SK-N-SH (cell line): ENCODE results near the gene UBAC2. TPM values are rescaled to one million over a fixed set of nuclear protein-coding genes. Genes with fewer than 3 reads are reported as not detected.

Experiments used
- CTCF ChIA-PET: fragments of 300-600, 350-600 bp; formaldehyde crosslinking; extraction: SDS; loops from one replicate; lab custom pipeline; 2021; lab: Yijun Ruan, JAX
- POLR2A ChIA-PET: fragments of 350-600 bp; sonication (Branson Sonifier 250); formaldehyde crosslinking; extraction: SDS; loops from one replicate; lab custom pipeline; 2020; ENCODE audit warnings: antibody characterized with exemption, inconsistent platforms; lab: Yijun Ruan, JAX
- DNase-seq: peaks from one replicate; pipeline ENCODE4 v3.0.0; 2012
- H2AFZ ChIP-seq: fragments of 200-600 bp; sonication (generic); 2 replicates; pipeline ENCODE4 v1.8.1; 2016; ENCODE audit warnings: antibody characterized with exemption, mild to moderate bottlenecking, low read depth
- H3F3A ChIP-seq: fragments of 200-600 bp; sonication (generic); replicated peaks from 2 replicates; pipeline ENCODE3; 2016; ENCODE audit warnings: antibody characterized with exemption, mild to moderate bottlenecking; ENCODE audit not compliant: insufficient read depth
- H3K27ac ChIP-seq, 2 experiments: fragments of 200-500 bp in 1 of 2; fragments of 200-600 bp in 1 of 2; sonication (Bioruptor generic) in 1 of 2; sonication (generic), shearing (Covaris generic) in 1 of 2; 2 replicates each; pipeline versions ENCODE4 v1.5.1 to v1.6.1; 2014 to 2016; ENCODE audit warnings: low read depth in 2 of 2, inconsistent platforms in 1 of 2, low read length in 1 of 2, mild to moderate bottlenecking in 1 of 2, mixed read lengths in 1 of 2
- H3K27me3 ChIP-seq: fragments of 200-600 bp; sonication (generic), shearing (Covaris generic); 2 replicates; pipeline ENCODE4 v1.6.1; 2016; ENCODE audit warnings: mixed run types; ENCODE audit not compliant: insufficient read depth
- H3K36me3 ChIP-seq, 2 experiments: fragments of 200-500 bp in 1 of 2; fragments of 200-600 bp in 1 of 2; sonication (Bioruptor generic) in 1 of 2; sonication (generic) in 1 of 2; replicated peaks in 1 of 2; 2 replicates each; pipeline versions ENCODE3 to v1.5.1; 2014 to 2016; ENCODE audit warnings: low read length in 1 of 2, mild to moderate bottlenecking in 1 of 2; ENCODE audit not compliant: insufficient read depth in 2 of 2, control insufficient read depth in 1 of 2
- H3K4me1 ChIP-seq, 2 experiments: fragments of 200-500 bp in 1 of 2; fragments of 200-600 bp in 1 of 2; sonication (Bioruptor generic) in 1 of 2; sonication (generic), shearing (Covaris generic) in 1 of 2; 2 replicates each; pipeline versions ENCODE4 v1.5.1 to v1.6.1; 2014 to 2016; ENCODE audit warnings: low read depth in 1 of 2, low read length in 1 of 2, mixed run types in 1 of 2; ENCODE audit not compliant: insufficient read depth in 2 of 2, control insufficient read depth in 1 of 2
- H3K4me2 ChIP-seq: fragments of 200-600 bp; sonication (generic), shearing (Covaris generic); 2 replicates; pipeline ENCODE4 v1.6.1; 2017; ENCODE audit warnings: mixed run types
- H3K4me3 ChIP-seq, 2 experiments: fragments of 200-500 bp in 1 of 2; fragments of 200-600 bp in 1 of 2; sonication (Bioruptor generic) in 1 of 2; sonication (generic), shearing (Covaris generic) in 1 of 2; 2 replicates each; pipeline versions ENCODE4 v1.5.1 to v1.8.1; 2014 to 2016; ENCODE audit warnings: low read depth in 2 of 2, inconsistent platforms in 1 of 2, low read length in 1 of 2, mild to moderate bottlenecking in 1 of 2, mixed read lengths in 1 of 2, moderate library complexity in 1 of 2
- H3K79me2 ChIP-seq: fragments of 200-600 bp; sonication (generic); 2 replicates; pipeline ENCODE4 v1.8.1; 2017; ENCODE audit warnings: mild to moderate bottlenecking; ENCODE audit not compliant: insufficient read depth
- H3K9ac ChIP-seq: fragments of 200-600 bp; sonication (generic); 2 replicates; pipeline ENCODE4 v1.6.1; 2017; ENCODE audit warnings: mixed run types
- H3K9me2 ChIP-seq: fragments of 200-600 bp; sonication (generic); 2 replicates; pipeline ENCODE4 v1.6.1; 2017; ENCODE audit warnings: mixed run types
- H3K9me3 ChIP-seq: fragments of 200-600 bp; sonication (generic); 2 replicates; pipeline ENCODE4 v1.6.1; 2017; ENCODE audit warnings: mixed run types, mild to moderate bottlenecking, moderate library complexity
- H4K20me1 ChIP-seq: fragments of 200-600 bp; sonication (generic); 2 replicates; pipeline ENCODE4 v1.6.1; 2017; ENCODE audit warnings: mild to moderate bottlenecking, mixed run types; ENCODE audit not compliant: insufficient read depth
- EP300 ChIP-seq, 2 experiments: IDR thresholded peaks; 2 replicates each; pipeline versions ENCODE4 v1.4.0 to v1.6.1; 2012; ENCODE audit warnings: borderline replicate concordance in 1 of 2, low read depth in 1 of 2, low read length in 1 of 2
- EZH2phosphoT487 ChIP-seq: fragments of 200-600 bp; sonication (generic); IDR thresholded peaks from 2 replicates; pipeline ENCODE4 v1.6.1; 2017; ENCODE audit warnings: low read depth, mixed run types, mild to moderate bottlenecking, antibody characterized with exemption, moderate library complexity, borderline replicate concordance
- GATA2 ChIP-seq: sonication (generic); formaldehyde crosslinking; IDR thresholded peaks from 2 replicates; pipeline ENCODE4 v1.5.0; 2020; ENCODE audit warnings: mild to moderate bottlenecking, missing genetic modification reagents
- IRF3 ChIP-seq: fragments of 150-350 bp; IDR thresholded peaks from 2 replicates; pipeline ENCODE4 v1.6.1; 2016; ENCODE audit warnings: mild to moderate bottlenecking, low read depth, low read length
- POLR2AphosphoS5 ChIP-seq: IDR thresholded peaks from 2 replicates; pipeline ENCODE4 v1.6.1; 2012; ENCODE audit warnings: low read depth, low read length
- RAD21 ChIP-seq: IDR thresholded peaks from 2 replicates; pipeline ENCODE4 v1.6.1; 2012; ENCODE audit warnings: mild to moderate bottlenecking, low read length
- TEAD4 ChIP-seq: IDR thresholded peaks from 2 replicates; pipeline ENCODE4 v1.4.0; 2012; ENCODE audit warnings: mild to moderate bottlenecking, borderline replicate concordance; ENCODE audit not compliant: insufficient read depth
- USF1 ChIP-seq: IDR thresholded peaks from 2 replicates; pipeline ENCODE4 v1.4.0; 2012; ENCODE audit warnings: low read depth, borderline replicate concordance
- polyA plus RNA-seq, 3 experiments: library from polyadenylated mRNA; depleted of rRNA; stranded (reverse); fragments of >200 nt; gene quantifications; 2 replicates each; pipeline ENCODE4 v1.2.3, GENCODE V29; 2012
- TF ChIP-seq, protein P1 (sequence below): fragments of 200-600 bp; sonication (generic); IDR thresholded peaks from 2 replicates; pipeline ENCODE4 v1.6.1; 2017; ENCODE audit warnings: antibody characterized with exemption, mild to moderate bottlenecking, moderate library complexity
- TF ChIP-seq, protein P2 (sequence below): IDR thresholded peaks from 2 replicates; pipeline ENCODE4 v1.4.0; 2012; ENCODE audit warnings: low read depth

Gene UBAC2
- polyA plus RNA-seq, 1 of the 3 experiments (the other 2 are of a cell fraction) = 79.0 TPM

GRCh38 chr13:99320693-99321481 is 120.2 kb downstream of the UBAC2 start (continued):
- TF ChIP-seq, protein P1, sequence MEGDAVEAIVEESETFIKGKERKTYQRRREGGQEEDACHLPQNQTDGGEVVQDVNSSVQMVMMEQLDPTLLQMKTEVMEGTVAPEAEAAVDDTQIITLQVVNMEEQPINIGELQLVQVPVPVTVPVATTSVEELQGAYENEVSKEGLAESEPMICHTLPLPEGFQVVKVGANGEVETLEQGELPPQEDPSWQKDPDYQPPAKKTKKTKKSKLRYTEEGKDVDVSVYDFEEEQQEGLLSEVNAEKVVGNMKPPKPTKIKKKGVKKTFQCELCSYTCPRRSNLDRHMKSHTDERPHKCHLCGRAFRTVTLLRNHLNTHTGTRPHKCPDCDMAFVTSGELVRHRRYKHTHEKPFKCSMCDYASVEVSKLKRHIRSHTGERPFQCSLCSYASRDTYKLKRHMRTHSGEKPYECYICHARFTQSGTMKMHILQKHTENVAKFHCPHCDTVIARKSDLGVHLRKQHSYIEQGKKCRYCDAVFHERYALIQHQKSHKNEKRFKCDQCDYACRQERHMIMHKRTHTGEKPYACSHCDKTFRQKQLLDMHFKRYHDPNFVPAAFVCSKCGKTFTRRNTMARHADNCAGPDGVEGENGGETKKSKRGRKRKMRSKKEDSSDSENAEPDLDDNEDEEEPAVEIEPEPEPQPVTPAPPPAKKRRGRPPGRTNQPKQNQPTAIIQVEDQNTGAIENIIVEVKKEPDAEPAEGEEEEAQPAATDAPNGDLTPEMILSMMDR = no peak

DNA sequence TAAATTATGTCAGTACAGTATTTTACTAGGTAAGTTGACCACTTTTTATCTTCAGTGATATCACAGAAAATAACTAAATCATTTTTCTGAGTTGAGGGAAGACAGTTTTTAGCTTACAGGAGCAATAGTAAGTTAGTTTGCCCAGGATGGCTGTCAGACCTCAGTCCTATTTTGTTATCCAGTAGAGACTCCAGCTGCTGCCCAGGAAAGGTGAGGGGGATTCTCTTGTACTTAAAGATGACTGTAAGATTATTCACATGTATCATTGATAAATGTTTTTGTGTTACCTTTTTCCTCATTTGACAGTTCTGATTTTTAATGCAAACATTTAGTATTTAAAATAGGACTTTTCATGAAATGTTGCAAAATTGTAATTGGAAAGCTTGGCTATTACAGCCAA is 121.1 kb downstream of the UBAC2 start:
- H3K9me2 ChIP-seq = no peaks in the 10 kb centered on the region
- no peaks in the 10 kb centered on the region for H3K79me2 ChIP-seq
- TF ChIP-seq, protein P2, sequence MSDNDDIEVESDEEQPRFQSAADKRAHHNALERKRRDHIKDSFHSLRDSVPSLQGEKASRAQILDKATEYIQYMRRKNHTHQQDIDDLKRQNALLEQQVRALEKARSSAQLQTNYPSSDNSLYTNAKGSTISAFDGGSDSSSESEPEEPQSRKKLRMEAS = no peak
- TF ChIP-seq EZH2phosphoT487 (no peak), RAD21 (no peak), IRF3 (no peak), TEAD4 (no peak), EP300 (IDR thresholded peaks at IDR 0.05; ENCODE audit: borderline replicate concordance in 1 of 2, low read depth in 1 of 2, low read length in 1 of 2) (no peak), GATA2 (CRISPR knock-in tag) (no peak), POLR2AphosphoS5 (no peak), USF1 (no peak)
- TF ChIP-seq, protein P1 = no peak
- POLR2A ChIA-PET = no interaction called here
- H3K9ac ChIP-seq = peak overlapping the region; percentile 30; the same call in 1 of the 2 replicates
- H3K27ac ChIP-seq = peak overlapping the region; percentile 55 to 99; a peak in 3 of 4 replicates
- H2AFZ ChIP-seq = no peak overlapping the region
- H3K4me1 ChIP-seq = peaks cover 0 to 37% of the 10 kb centered on the region in 2 experiments; a peak in 3 of 4 replicates
- CTCF ChIA-PET = interaction anchor here (0.7 to 1.1 kb wide), 4 partner anchors 9 to 135 kb away, joined by 3 to 4 read pairs (median 4); no protein-coding TSS in a partner anchor
- H3K27me3 ChIP-seq = no peaks in the 10 kb centered on the region
- peaks cover 4 to 8% of the 10 kb centered on the region in 2 experiments for H3K36me3 ChIP-seq
- H3K4me3 ChIP-seq = no peak overlapping the region; a peak in 1 of 4 replicates
- DNase-seq = no peak
- peak overlapping the region; percentile 69; the same call in 1 of the 2 replicates for H3K4me2 ChIP-seq
- H3K9me3 ChIP-seq = no peaks in the 10 kb centered on the region
- no peaks in the 10 kb centered on the region for H4K20me1 ChIP-seq
- H3F3A ChIP-seq = peaks cover 39% of the 10 kb centered on the region
